ENCODE measurements around the gene PRKD2. TPM values are rescaled to one million over a fixed set of nuclear protein-coding genes. Genes with fewer than 3 reads are reported as not detected.

The PRKD2 gene
- total RNA-seq, 2 experiments from 2014 or later = 166 to 173 TPM

GRCh38 chr19:46700704-46701103 lies 16.2 kb downstream of the PRKD2 start:
- Mint-ChIP-seq H3K4me3 (no peak overlapping the region), H3K27ac (no peak overlapping the region), H3K36me3 (peaks cover 39% of the 10 kb centered on the region), H3K9me3 (no peaks in the 10 kb centered on the region), H3K27me3 (no peaks in the 10 kb centered on the region), H3K4me1 (peaks cover 10% of the 10 kb centered on the region)
- POLR2A ChIA-PET = interaction anchor here (0.9 kb wide), 1 partner anchor 28 kb away, joined by 3 read pairs; no protein-coding TSS in a partner anchor
- ATAC-seq (ENCODE audit: low read depth) (no peak), DNase-seq (no peak)

GRCh38 chr19:46698395-46699321 lies 18.3 kb downstream of the PRKD2 start:
- DNase-seq = no peak
- H3K4me3 Mint-ChIP-seq = no peak overlapping the region
- peaks cover 40% of the 10 kb centered on the region for H3K36me3 Mint-ChIP-seq
- POLR2A ChIA-PET = interaction anchor here (1.1 to 1.2 kb wide), 3 partner anchors 11 to 96 kb away, joined by 3 to 5 read pairs (median 3); no protein-coding TSS in a partner anchor
- H3K27me3 Mint-ChIP-seq = no peaks in the 10 kb centered on the region
- H3K9me3 Mint-ChIP-seq = no peaks in the 10 kb centered on the region
- no peak for ATAC-seq (ENCODE audit: low read depth)
- no peak overlapping the region for H3K27ac Mint-ChIP-seq
- H3K4me1 Mint-ChIP-seq = no peaks in the 10 kb centered on the region

DNA sequence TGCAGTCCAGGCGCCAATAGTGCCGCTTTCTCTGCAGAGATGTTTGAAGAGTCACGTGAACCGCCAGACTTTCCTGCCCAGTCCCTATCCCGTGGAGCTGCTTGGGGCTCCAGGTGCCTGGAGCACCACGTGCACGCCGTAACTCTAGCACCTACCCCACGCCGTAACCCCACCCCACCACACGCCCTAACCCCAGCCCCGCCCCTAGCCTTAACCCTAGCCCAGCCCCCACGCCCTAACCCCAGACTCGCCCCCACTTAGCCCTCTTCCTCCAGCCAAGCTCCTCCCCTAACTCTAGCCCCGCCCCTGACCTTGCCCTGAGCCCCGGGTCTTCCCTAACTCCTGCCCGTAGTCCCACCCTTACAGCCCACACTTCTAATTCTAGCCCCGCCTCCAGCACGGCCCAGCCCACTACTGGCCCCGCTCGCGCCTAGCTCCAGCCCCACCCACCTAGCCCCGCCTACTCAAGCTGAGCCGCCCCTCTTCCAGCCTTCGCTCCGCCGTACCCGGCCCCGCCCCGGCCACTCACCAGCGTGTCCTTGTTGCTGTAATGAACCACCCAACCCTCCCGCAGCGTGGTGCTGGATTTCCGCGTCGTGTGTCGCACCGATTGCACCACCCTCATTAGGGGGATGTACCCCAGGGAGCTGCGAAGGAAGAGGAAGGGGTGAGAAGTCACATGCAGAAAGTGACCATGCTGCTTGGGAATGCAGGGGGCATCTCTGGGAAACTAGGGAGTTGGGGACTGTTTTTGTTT lies 19.5 kb downstream of the PRKD2 start:
- Mint-ChIP-seq H3K27ac (no peak overlapping the region), H3K36me3 (peaks cover 46% of the 10 kb centered on the region), H3K9me3 (no peaks in the 10 kb centered on the region), H3K4me3 (no peak overlapping the region), H3K27me3 (no peaks in the 10 kb centered on the region), H3K4me1 (no peaks in the 10 kb centered on the region)
- POLR2A ChIA-PET = interaction anchor here (1.1 kb wide), 1 partner anchor 17 kb away, joined by 5 read pairs; no protein-coding TSS in a partner anchor
- peak; percentile 37 for DNase-seq
- peak; percentile 45 for ATAC-seq (ENCODE audit: low read depth)

GRCh38 chr19:46696866-46697203 lies 20.1 kb downstream of the PRKD2 start:
- Mint-ChIP-seq H3K27me3 (no peaks in the 10 kb centered on the region), H3K36me3 (peaks cover 52% of the 10 kb centered on the region), H3K9me3 (no peaks in the 10 kb centered on the region), H3K27ac (no peak overlapping the region), H3K4me3 (no peak overlapping the region), H3K4me1 (no peaks in the 10 kb centered on the region)
- POLR2A ChIA-PET = no interaction called here
- DNase-seq (no peak), ATAC-seq (ENCODE audit: low read depth) (no peak)

- H3K4me3 Mint-ChIP-seq = no peak overlapping the region
- POLR2A ChIA-PET = no interaction called here
- no peaks in the 10 kb centered on the region for H3K9me3 Mint-ChIP-seq
- no peak for DNase-seq
- H3K27me3 Mint-ChIP-seq = no peaks in the 10 kb centered on the region
- ATAC-seq (ENCODE audit: low read depth) = no peak
- H3K36me3 Mint-ChIP-seq = peaks cover 55% of the 10 kb centered on the region
- H3K27ac Mint-ChIP-seq = no peak overlapping the region
- no peaks in the 10 kb centered on the region for H3K4me1 Mint-ChIP-seq
Observed at GRCh38 chr19:46696052-46696451, 20.9 kb downstream of the PRKD2 start.

GRCh38 chr19:46693760-46694159 lies 23.2 kb downstream of the PRKD2 start:
- ATAC-seq (ENCODE audit: low read depth) (no peak), DNase-seq (no peak)
- Mint-ChIP-seq H3K27ac (no peak overlapping the region), H3K36me3 (peaks cover 56% of the 10 kb centered on the region), H3K4me3 (no peak overlapping the region), H3K9me3 (no peaks in the 10 kb centered on the region), H3K27me3 (no peaks in the 10 kb centered on the region), H3K4me1 (no peaks in the 10 kb centered on the region)
- POLR2A ChIA-PET = no interaction called here

DNA sequence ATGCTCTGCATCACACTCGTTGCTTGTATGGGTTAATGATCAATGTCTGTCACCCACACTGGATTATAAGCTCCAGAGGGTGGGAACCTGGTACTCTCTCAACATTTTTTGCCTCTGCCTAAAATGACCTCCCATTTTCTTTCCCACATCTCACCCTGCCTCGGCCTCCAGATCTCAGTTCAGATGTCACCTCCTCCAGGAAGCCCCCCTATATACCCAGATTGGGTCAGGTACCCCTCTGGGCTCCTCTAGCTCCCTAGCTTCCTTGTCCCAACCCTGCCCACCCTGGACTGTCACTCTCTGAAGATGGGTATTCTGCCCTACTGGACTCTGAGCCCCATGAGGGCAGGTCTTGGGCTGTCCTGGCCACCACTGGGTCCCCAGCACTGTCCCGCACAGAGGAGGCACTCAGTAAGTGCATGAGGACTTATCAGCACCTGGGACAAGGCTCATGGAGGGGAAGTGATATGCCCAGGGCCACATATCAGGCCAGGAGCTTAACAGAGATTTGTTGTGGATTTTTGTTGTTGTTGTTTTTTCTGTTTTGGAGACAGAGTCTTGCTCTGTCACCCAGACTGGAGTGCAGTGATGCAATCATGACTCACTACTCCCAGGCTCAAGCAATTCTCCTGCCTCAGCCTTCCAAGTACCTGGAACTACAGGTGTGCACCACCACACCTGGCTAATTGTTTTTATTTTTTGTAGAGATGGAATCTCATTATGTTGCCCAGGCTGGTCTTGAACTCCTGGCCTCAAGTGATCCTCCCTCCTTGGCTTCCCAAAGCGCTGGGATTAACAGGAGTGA lies 23.8 kb downstream of the PRKD2 start:
- no peaks in the 10 kb centered on the region for H3K4me1 Mint-ChIP-seq
- POLR2A ChIA-PET = interaction anchor here (1.0 to 1.5 kb wide), 4 partner anchors 9 to 92 kb away, joined by 3 to 4 read pairs (median 4); partner anchors contain the start of gene CALM3
- peak overlapping the region; percentile 32 for H3K27ac Mint-ChIP-seq
- DNase-seq (no peak), ATAC-seq (ENCODE audit: low read depth) (no peak)
- peaks cover 53% of the 10 kb centered on the region for H3K36me3 Mint-ChIP-seq
- H3K27me3 Mint-ChIP-seq = no peaks in the 10 kb centered on the region
- H3K9me3 Mint-ChIP-seq = no peaks in the 10 kb centered on the region
- H3K4me3 Mint-ChIP-seq = no peak overlapping the region

DNA sequence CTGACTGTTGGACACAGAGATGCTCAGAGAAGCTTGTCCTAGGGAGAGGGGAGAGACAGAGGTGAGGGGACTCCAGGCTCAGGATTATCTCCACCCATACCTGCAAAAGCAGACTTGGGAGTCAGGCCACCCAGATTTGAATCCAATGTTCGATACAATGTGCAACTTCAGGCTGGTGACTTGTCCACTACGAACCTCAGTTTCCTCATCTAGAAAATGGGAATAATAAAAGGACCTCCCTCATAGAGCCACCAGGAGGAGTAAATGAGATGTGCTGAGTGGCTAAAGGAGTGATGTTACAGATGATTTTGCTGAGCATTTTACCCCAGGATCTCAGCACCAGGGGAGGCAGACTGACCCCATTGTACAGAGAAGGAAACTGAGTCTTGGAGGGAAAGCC lies 25.0 kb downstream of the PRKD2 start:
- Mint-ChIP-seq H3K9me3 (no peaks in the 10 kb centered on the region), H3K36me3 (peaks cover 51% of the 10 kb centered on the region), H3K27ac (peak overlapping the region; percentile 11), H3K27me3 (no peaks in the 10 kb centered on the region), H3K4me3 (no peak overlapping the region), H3K4me1 (no peaks in the 10 kb centered on the region)
- ATAC-seq (ENCODE audit: low read depth) (no peak), DNase-seq (no peak)
- POLR2A ChIA-PET = interaction anchor here (1.5 kb wide), 2 partner anchors 19 to 91 kb away, joined by 3 to 4 read pairs; partner anchors contain the start of gene CALM3

DNA sequence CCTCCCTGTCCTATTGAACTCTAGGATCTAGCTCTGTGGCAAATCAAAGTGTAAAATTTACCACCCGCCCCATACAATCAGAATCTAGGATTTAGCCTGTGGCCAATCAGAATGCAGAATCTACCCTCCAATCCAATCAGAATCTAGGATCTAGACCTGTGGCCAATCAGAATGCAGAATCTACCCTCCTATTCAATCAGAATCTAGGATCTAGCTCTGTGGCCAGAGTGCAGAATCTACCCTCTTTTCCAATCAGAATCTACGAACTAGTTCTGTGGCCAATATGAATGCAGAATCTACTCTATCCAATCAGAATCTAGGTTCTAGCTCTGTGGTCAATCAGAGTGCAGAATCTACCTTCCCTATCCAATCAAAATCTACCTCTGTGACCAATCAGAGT lies 25.8 kb downstream of the PRKD2 start:
- peaks cover 47% of the 10 kb centered on the region for H3K36me3 Mint-ChIP-seq
- H3K4me1 Mint-ChIP-seq = no peaks in the 10 kb centered on the region
- H3K27me3 Mint-ChIP-seq = no peaks in the 10 kb centered on the region
- H3K27ac Mint-ChIP-seq = no peak overlapping the region
- DNase-seq = no peak
- H3K4me3 Mint-ChIP-seq = no peak overlapping the region
- ATAC-seq (ENCODE audit: low read depth) = no peak
- POLR2A ChIA-PET = interaction anchor here (1.5 kb wide), 2 partner anchors 18 to 90 kb away, joined by 3 to 4 read pairs; partner anchors contain the start of gene CALM3
- no peaks in the 10 kb centered on the region for H3K9me3 Mint-ChIP-seq

- Mint-ChIP-seq H3K9me3 (no peaks in the 10 kb centered on the region), H3K36me3 (peaks cover 45% of the 10 kb centered on the region), H3K4me3 (no peak overlapping the region), H3K4me1 (peaks cover 1% of the 10 kb centered on the region), H3K27me3 (no peaks in the 10 kb centered on the region), H3K27ac (no peak overlapping the region)
- no peak for ATAC-seq (ENCODE audit: low read depth)
- POLR2A ChIA-PET = interaction anchor here (1.0 kb wide), 1 partner anchor 21 kb away, joined by 3 read pairs; no protein-coding TSS in a partner anchor
- DNase-seq = no peak
Observed at GRCh38 chr19:46689358-46689757, 27.6 kb downstream of the PRKD2 start.

DNA sequence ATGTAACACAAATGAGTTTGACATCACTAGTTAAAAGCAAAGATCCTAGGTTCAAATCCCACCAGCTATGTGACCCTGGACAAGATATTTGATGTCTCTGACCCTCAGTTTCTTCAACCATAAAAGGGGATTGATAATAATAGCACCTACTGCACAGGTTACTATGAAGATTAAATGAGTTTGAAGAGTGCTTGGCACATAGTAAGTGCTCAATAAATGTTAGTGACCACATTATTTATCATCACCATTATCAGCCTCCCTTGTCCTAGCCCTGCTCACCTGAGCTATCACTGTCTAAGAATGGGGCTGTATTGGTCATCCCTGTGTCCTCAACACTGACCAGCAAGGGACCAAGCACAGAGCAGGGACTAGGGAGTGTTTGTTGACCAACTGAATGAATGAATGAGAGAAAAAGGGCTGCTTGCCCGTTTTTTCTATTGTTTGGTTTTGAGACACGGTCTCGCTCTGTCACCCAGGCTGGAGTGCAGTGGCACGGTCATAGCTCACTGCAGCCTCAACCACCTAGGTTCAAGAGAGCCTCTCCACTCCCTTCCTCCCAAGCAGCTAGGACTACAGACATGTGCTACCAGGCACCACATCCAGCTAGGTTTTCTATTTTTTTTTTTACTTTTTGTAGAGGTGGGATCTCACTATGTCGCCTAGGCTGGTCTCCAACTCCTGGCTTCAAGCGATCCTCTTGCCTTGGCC lies 29.3 kb downstream of the PRKD2 start:
- H3K4me1 Mint-ChIP-seq = peaks cover 1% of the 10 kb centered on the region
- H3K36me3 Mint-ChIP-seq = peaks cover 43% of the 10 kb centered on the region
- H3K4me3 Mint-ChIP-seq = no peak overlapping the region
- H3K27me3 Mint-ChIP-seq = no peaks in the 10 kb centered on the region
- no peaks in the 10 kb centered on the region for H3K9me3 Mint-ChIP-seq
- H3K27ac Mint-ChIP-seq = no peak overlapping the region
- no peak for ATAC-seq (ENCODE audit: low read depth)
- POLR2A ChIA-PET = interaction anchor here (1.2 kb wide), 1 partner anchor 36 kb away, joined by 3 read pairs; no protein-coding TSS in a partner anchor
- no peak for DNase-seq

DNA sequence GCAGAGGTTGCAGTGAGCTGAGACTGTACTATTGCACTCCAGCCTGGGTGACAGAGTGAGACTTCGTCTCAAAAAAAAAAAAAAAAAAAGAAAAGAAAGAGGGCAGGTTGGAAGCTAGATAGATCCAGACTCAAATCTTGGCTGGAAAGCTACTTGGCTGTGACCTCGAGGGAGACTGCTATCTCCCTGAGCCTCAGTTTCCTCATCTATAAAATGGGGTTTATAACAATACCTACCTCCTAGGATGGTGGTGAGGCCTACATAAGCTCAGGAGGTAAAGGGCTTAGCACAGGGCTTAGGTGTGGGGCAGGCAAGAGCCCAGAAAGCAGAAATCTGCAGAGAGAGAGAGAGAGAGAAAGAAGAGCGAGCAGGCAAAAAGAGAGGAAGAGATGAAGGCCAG lies 31.7 kb downstream of the PRKD2 start:
- Mint-ChIP-seq H3K4me1 (peaks cover 1% of the 10 kb centered on the region), H3K27me3 (no peaks in the 10 kb centered on the region), H3K9me3 (no peaks in the 10 kb centered on the region), H3K27ac (peak overlapping the region; percentile 73), H3K36me3 (peaks cover 32% of the 10 kb centered on the region), H3K4me3 (no peak overlapping the region)
- POLR2A ChIA-PET = no interaction called here
- no peak for DNase-seq
- ATAC-seq (ENCODE audit: low read depth) = no peak

Measured in activated naive CD8-positive, alpha-beta T cell treated with anti-CD3 and anti-CD28 coated beads, Interleukin-2, amount 10 ng/mL, durations not matched to agents 7 days and 5 days (primary cell).